Measurements from ENCODE around the gene PSMA3. TPM values are rescaled to one million over a fixed set of nuclear protein-coding genes. Genes with fewer than 3 reads are reported as not detected.
A peak's percentile ranks its signal among the peaks of the same experiment; 100 is the strongest.

PSMA3 gene
- 10 to 100 TPM; 78.4 to 92.2 (median 82.4) TPM for total RNA-seq

GRCh38 chr14:58244556-58245387 lies at the start of gene PSMA3:
Gene PSMA3 (plus strand): TSS chr14:58244843. CDS start chr14:58244921, 78 bp downstream.
- peak; percentile 99 for DNase-seq (ENCODE audit: low spot score in 2 of 2)
- no peaks in the 10 kb centered on the region for H3K27me3 ChIP-seq
- TF ChIP-seq POLR2AphosphoS5 (IDR thresholded peaks at IDR 0.05) (peak in 2 of 3 donors; percentile 65 to 73), POLR2A (IDR thresholded peaks at IDR 0.05) (peak; percentile 49 to 84), CTCF (IDR thresholded peaks at IDR 0.05) (no peak), EP300 (IDR thresholded peaks at IDR 0.05) (no peak)
- peak within 1 kb of the TSS; percentile 97 for H3K27ac ChIP-seq
- peaks cover 31% of the 10 kb centered on the region for H3K4me1 ChIP-seq
- under 1% methylated on average over 48 of the region's 50 CpGs for WGBS
- no peaks in the 10 kb centered on the region for H3K9me3 ChIP-seq
- H3K36me3 ChIP-seq, result peaks cover 7% of the 10 kb centered on the region
- peak within 1 kb of the TSS; percentile 81 for H3K4me3 ChIP-seq

GRCh38 chr14:58196198-58196597 lies 48.4 kb upstream of the PSMA3 start:
- Histone ChIP-seq H3K4me3 (no peak overlapping the region), H3K4me1 (peaks cover 12% of the 10 kb centered on the region), H3K9me3 (no peaks in the 10 kb centered on the region), H3K36me3 (no peaks in the 10 kb centered on the region), H3K27me3 (no peaks in the 10 kb centered on the region), H3K27ac (no peak overlapping the region)
- no peak for DNase-seq (ENCODE audit: low spot score in 2 of 2)
- TF ChIP-seq POLR2AphosphoS5 (IDR thresholded peaks at IDR 0.05) (no peak), POLR2A (IDR thresholded peaks at IDR 0.05) (no peak), CTCF (IDR thresholded peaks at IDR 0.05) (no peak), EP300 (IDR thresholded peaks at IDR 0.05) (no peak)
- 82% methylated on average over 1 of the region's 1 CpG for WGBS

GRCh38 chr14:58198086-58198485 lies 46.6 kb upstream of the PSMA3 start:
- H3K4me3 ChIP-seq, result no peak overlapping the region
- H3K36me3 ChIP-seq, result no peaks in the 10 kb centered on the region
- no peak overlapping the region for H3K27ac ChIP-seq
- TF ChIP-seq POLR2AphosphoS5 (IDR thresholded peaks at IDR 0.05), result no peak
- TF ChIP-seq EP300 (IDR thresholded peaks at IDR 0.05), result no peak
- no peak for TF ChIP-seq POLR2A (IDR thresholded peaks at IDR 0.05)
- TF ChIP-seq CTCF (IDR thresholded peaks at IDR 0.05), result no peak
- peaks cover 18% of the 10 kb centered on the region for H3K4me1 ChIP-seq
- H3K27me3 ChIP-seq, result no peaks in the 10 kb centered on the region
- no peaks in the 10 kb centered on the region for H3K9me3 ChIP-seq
- WGBS, result 93% methylated on average over 5 of the region's 5 CpGs
- no peak for DNase-seq (ENCODE audit: low spot score in 2 of 2)

GRCh38 chr14:58199726-58200479 lies 44.7 kb upstream of the PSMA3 start, which contains the start of gene ACTR10:
Gene ACTR10 (plus strand): TSS chr14:58200149. CDS start chr14:58200218, 69 bp downstream.
- Histone ChIP-seq H3K27me3 (no peaks in the 10 kb centered on the region), H3K27ac (peak within 1 kb of the TSS; percentile 97), H3K4me3 (peak within 1 kb of the TSS; percentile 96), H3K9me3 (no peaks in the 10 kb centered on the region), H3K4me1 (peaks cover 18% of the 10 kb centered on the region), H3K36me3 (peaks cover 7% of the 10 kb centered on the region)
- DNase-seq (ENCODE audit: low spot score in 2 of 2), result peak; percentile 88 to 92
- WGBS, result 1% methylated on average over 25 of the region's 78 CpGs
- TF ChIP-seq POLR2AphosphoS5 (IDR thresholded peaks at IDR 0.05) (peak in 2 of 3 donors; percentile 8 to 79), POLR2A (IDR thresholded peaks at IDR 0.05) (peak in 1 of 2 donors; percentile 28), CTCF (IDR thresholded peaks at IDR 0.05) (no peak), EP300 (IDR thresholded peaks at IDR 0.05) (no peak)

- Histone ChIP-seq H3K36me3 (peaks cover 7% of the 10 kb centered on the region), H3K4me3 (peak overlapping the region; percentile 96), H3K27me3 (no peaks in the 10 kb centered on the region), H3K27ac (peak overlapping the region; percentile 97), H3K4me1 (peaks cover 18% of the 10 kb centered on the region), H3K9me3 (no peaks in the 10 kb centered on the region)
- no peak for DNase-seq (ENCODE audit: low spot score in 2 of 2)
- no peak for TF ChIP-seq POLR2AphosphoS5 (IDR thresholded peaks at IDR 0.05)
- no peak for TF ChIP-seq EP300 (IDR thresholded peaks at IDR 0.05)
- no peak for TF ChIP-seq CTCF (IDR thresholded peaks at IDR 0.05)
- TF ChIP-seq POLR2A (IDR thresholded peaks at IDR 0.05), result no peak
- 1% methylated on average over 11 of the region's 11 CpGs for WGBS
These were observed 44.2 kb upstream of the PSMA3 start for GRCh38 chr14:58200480-58200841.
